Left renal cortex interstitium (tissue), 4 donors: Measurements from ENCODE around the gene AACS. TPM values are rescaled to one million over a fixed set of nuclear protein-coding genes. Genes with fewer than 3 reads are reported as not detected.
"Not testable (repeated sequence)": the region's sequence is repeated elsewhere in the genome, so short reads cannot be mapped to it uniquely, and the experiment has no call there.

Experiments
- DNase-seq, 4 donors: peaks; one replicate each; pipeline ENCODE4 v3.0.0-alpha.2; 2013; ENCODE audit warnings: low read depth in 4 of 4, low spot score in 2 of 4, missing footprints in 1 of 4
- polyA plus RNA-seq, 4 donors: library from polyadenylated mRNA; unstranded; fragments of 120-200 nt; gene quantifications; one replicate each; pipeline ENCODE4 v1.2.1, GENCODE V29; 2013; ENCODE audit not compliant: insufficient read length in 4 of 4

Gene AACS, protein sequence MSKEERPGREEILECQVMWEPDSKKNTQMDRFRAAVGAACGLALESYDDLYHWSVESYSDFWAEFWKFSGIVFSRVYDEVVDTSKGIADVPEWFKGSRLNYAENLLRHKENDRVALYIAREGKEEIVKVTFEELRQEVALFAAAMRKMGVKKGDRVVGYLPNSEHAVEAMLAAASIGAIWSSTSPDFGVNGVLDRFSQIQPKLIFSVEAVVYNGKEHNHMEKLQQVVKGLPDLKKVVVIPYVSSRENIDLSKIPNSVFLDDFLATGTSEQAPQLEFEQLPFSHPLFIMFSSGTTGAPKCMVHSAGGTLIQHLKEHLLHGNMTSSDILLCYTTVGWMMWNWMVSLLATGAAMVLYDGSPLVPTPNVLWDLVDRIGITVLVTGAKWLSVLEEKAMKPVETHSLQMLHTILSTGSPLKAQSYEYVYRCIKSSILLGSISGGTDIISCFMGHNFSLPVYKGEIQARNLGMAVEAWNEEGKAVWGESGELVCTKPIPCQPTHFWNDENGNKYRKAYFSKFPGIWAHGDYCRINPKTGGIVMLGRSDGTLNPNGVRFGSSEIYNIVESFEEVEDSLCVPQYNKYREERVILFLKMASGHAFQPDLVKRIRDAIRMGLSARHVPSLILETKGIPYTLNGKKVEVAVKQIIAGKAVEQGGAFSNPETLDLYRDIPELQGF
- polyA plus RNA-seq = 10 to 100 TPM; 23.3 to 27.2 (median 26.1) TPM

DNA sequence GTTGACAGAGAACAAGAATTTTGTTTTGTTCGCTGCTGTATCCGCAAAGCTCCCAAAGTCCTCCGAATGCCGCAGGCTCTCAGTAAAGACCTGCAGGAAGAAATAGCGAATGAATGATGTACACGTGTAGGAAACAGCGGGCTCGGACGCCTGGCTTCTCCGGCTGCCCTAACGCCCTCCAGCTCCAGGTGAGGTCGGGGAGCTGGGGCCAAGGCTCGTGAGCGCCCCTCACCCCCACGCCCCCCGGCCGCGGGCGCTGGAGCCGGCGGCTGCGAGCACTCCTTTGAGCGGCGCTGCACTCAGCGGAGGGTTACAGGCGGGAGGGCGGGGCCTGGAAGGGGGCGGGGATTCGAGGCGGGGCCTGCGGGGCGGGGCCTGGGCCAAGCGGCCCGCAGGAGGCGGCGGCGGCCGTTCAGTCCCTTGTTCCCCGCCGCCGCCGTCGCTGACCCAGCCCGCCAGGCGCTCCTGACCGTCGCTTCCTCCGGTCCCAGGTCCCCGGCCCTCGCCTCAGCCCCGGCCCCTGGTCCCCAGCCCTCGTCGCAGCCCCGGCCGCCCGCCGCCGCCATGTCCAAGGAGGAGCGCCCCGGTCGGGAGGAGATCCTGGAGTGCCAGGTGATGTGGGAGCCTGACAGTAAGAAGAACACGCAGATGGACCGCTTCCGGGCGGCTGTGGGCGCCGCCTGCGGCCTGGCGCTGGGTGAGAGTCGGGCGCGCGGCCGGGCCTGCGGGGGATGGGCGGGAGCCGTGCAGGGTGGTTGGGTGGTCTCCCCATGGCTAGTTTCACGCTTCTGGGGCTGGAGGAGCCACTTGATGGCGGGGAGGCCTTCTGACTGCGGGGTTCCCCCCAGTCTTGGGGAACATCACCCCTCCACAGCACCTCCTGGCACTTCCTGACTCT lies at the start of gene AACS:
AACS (plus strand) TSS at position 415 of the 898 bp plus-strand sequence; CDS start at position 565, 150 bp downstream.
- DNase-seq = peak in 3 of 4 donors; percentile 48 to 71 (median 67)

DNA sequence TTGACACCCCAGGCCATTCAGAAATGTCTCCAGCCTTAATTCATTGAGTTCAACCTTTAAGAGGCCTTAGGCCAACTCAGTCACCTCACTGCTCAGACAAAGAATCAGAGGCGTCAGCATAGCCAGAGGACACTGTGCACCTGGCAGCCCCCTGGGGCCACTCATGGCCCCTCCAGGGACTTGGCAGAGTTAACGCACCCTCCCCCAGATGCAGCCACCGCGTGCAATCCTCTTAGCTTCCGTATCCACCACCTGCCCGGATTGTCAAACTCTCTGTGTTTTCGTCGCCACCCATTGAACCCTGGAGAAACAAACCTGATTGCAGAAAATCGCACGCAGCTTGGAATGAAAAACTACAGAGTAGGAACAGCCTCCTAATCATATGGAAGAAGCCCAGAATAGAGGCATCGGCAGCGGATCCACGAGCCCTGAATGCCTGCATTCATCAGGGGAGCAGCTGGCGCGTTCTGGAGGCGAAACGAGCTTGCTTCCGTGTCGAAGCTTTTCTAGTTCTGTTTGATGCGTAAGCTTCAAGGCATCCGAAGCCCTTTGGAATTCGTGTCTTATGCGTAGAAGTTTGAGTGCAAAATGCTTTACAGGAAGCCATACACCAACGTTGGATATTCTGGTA lies 49.4 kb upstream of the AACS start:
- no peak for DNase-seq

DNA sequence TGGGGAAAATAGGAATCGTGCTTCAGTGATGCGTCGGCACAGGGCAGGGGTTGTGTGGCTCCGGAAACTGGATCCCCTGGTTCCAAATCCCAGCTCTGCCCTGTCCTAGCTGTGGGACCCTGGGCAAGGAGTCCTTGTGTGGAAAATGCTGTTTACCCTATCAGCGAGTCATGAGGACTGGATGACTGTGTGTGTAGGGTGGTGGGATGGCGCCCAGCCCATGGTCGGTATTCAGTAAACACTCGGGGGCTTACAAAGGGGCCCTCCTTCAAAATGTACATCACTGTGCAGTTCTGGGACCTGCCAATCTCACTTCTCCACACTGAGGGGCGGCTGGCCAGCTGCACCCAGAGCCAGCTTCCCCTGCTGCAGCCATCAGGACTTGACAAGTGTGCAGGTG lies 47.4 kb upstream of the AACS start:
- DNase-seq = no peak

DNA sequence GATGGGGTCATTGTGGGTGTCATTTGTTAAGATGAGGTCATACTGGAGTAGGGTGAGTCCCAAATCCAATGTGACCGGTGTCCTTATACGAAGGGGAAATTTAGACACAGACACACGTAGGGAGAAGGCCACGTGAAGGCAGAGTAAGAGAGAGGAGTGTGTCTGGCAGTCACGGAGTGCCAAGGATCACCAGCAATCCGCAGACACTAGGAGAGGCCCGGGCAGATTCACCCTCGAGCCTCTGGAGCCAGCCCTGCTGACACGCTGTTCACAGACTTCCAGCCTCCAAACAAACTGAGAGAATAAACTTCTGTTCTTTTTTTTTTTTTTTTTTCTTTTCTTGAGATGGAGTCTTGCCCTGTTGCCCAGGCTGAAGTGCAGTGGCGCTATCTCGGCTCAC lies 46.9 kb upstream of the AACS start:
- DNase-seq = no peak

DNA sequence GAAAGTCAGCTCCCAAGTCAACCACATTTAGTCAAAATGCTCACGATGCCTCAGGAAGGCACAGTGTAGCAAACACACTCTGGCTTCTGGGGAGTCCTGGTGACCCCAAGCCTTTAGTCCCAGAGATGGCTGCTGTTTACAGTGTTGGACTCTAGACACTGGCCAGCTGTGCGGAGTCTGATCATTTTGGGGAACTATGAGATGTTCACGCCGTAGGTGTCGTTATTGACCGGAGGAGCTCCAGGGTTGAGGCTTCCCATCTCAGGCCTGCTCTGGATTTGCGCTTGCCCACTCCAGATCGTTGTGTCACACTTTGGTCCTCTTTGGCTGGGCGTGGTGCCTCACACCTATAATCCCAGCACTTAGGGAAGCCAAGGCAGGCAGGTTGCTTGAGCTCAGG lies 44.1 kb upstream of the AACS start:
- no peak for DNase-seq

DNA sequence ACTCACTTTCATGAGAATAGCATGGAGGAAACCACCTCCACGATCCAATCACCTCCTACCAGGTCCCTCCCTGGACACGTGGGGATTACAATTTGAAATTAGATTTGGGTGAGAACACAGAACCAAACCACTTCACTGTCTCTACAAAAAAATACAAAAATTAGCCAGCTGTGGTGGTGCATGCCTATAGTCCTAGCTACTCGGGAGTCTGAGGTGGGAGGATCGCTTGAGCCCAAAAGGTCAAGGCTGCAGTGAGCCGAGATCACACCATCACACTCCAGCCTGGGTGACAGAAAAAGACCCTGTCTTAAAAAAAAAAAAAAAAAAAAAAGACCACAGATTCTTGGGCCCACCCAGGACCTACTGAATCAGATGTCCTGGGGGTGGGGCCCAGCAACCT lies 43.5 kb upstream of the AACS start:
- DNase-seq = no peak

DNA sequence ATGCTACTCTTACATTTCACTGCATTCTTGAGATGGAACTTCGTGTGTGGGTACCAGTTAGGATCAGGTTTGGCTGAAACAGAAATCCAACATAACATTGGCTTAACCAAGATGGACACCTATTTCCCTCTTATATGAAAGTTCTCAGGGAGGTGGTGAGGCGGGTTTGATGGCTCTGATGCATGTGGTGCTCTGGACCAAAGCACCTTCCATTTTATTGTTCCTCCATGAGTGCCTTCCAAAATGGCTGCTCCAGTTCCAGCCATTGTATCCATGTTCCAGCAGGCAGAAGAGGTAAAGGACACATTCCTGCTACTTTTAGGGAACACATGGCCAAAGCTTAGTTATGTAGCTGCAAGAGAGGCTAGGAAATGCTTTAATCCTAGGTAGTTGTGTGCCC lies 42.2 kb upstream of the AACS start:
- DNase-seq = no peak

DNA sequence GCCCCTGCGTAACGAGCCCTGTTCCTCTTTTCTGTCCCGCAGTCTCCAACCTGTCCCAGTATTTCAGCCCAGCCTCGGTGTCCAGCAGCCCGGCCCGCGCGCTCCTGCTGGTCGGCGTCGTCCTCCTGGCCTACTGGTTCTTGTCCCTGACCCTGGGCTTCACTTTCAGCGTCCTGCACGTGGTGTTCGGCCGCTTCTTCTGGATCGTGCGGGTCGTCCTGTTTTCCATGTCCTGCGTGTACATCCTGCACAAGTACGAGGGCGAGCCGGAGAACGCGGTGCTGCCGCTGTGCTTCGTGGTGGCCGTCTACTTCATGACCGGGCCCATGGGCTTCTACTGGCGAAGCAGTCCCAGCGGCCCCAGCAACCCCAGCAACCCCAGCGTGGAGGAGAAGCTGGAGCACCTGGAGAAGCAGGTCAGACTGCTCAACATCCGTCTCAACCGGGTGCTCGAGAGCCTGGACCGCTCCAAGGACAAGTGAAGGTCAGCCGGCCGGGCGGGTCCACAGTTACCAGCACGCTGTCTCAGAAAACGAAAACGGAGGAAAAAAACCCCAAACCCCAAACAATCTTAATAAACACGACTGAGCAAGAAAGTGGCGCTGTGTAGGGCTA lies 40.2 kb upstream of the AACS start:
- DNase-seq = no peak

DNA sequence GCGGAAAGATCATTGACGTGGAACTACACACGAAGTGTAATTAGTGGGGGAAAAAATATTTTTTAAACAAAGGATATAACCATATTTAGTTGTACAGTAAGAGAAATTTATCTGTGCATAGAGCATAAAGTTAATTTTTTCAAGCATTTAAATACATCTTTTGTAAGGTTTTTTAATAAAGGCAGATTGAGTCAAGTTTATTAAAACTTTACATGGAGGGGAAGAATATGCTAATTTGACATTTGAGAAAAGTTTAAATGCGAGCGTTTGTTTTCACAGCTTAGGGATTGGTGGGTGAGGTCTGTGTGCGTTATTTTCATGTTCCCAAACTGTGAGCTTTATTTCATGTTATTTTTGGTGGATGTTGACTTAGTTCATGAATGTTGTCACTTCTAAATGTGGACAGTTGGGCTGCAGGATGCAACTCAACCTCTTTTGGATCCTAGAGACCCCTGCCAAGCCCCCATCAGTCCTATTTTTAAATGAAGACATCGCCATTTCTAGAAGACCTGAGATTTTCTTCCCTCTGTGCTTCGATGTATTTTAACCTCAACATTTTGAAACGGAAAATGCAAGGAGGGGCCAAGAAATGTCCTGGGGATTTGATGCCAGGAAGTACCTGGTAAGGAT lies 39.5 kb upstream of the AACS start:
- no peak for DNase-seq

DNA sequence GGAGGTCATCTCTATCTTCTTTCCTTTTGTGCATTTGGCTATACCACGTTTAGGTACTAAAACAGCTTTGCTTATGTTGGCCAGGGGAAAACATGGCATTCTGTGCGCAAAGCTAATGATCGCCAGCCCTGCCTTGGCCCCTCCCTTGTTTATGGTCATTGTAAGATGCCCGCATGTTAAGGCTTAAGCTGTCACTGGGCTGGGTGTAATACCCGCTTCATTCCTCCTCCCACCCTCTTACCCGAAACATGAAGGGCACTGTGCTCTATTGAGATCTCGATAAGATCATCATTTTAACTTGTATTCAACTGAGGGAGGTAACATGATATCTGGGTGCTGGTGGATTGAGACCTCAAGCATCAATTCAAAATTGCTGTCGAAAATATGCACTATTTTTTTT lies 37.1 kb upstream of the AACS start:
- no peak for DNase-seq

DNA sequence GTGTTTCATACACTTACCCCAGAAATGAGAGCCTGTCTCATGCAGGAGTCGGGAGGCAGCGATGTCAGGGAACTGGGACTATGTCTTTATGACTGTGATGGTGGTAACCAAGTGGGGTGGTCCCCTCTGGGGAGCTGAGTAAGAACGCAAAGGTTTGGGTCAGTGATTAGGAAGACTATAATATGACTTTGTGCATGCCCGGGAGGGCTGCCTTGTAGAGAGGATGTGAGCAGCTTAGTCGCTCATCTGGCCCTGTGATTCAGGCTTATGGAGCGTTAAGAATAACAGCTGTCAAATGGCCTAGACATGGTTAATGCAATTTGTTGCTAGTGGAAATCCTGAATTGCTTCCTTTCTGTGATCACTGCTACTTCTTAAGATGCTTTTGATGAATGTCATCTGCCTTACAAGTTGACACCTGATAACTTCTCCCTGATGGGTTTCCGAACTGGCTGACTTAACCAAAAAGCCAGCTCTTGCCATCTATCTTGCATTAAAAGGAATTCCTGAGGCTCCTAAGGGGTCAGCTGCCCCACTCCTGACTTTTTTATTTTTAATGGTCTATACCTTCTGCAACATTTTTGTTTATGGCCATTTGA lies 35.4 kb upstream of the AACS start:
- DNase-seq = no peak

DNA sequence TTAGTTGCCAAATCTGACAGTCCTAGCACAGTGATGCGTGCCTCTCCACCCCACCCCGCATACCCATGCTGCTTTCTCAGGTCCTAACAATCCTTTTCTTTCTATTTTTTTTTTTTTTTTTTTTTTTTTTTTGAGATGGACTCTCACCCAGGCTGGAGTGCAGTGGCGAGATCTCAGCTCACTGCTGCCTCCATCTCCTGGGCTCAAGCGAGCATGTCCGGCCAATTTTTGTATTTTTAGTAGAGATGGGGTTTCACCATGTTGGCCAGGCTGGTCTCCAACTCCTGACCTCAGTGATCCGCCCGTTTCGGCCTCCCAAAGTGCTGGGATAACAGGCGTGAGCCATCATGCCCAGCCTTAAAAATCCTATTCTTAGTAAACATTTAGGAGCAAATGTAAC lies 33.8 kb upstream of the AACS start:
- DNase-seq = not testable (repeated sequence)

DNA sequence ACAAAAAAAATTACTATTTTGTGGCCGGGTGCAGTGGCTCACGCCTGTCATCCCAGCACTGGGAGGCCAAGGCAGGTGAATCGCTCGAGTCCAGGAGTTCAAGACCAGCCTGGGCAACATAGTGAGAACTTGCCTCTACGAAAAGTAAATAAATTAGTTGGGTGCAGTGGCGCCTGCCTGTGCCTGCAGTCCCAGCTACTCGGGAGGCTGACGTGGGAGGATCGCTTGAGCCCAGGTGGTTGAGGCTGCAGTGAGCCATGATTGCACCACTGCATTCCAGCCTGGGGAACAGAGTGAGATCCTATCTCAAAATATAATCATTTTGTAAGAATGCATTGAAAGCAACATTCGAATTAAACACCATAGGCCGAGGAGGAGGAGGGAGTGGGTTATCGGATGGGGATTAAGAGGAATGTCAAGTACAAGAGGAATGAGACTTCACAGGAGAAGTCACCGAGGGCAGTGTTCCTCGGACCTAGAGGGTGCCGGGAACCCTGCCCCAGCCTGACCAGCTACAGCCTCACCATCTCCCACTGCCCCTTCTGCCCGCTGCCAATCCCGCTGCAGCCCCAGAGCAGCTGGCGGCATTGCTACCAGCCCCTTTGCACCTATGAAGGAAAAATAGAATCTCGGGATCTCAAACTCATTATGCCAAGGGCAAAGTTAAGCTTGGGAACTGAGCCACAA lies 32.6 kb upstream of the AACS start:
- DNase-seq = no peak

DNA sequence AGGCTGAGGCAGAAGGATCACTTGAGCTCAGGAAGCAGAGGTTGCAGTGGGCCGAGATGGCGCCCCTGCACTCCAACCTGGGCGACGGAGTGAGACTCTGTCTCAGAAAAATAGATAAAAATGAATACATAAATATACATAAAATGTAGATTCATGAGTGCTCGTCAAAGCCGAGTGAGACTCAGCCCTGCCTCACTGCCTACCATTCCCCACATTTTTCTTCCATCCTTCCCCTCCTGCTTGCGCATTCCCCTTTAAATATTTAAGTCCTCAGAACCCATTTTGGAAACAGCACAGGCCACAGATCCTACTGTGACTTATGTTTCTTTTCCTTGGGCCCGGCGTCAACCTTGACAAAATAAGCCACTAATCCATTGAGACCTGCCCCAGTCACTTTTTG lies 31.9 kb upstream of the AACS start:
- no peak for DNase-seq

DNA sequence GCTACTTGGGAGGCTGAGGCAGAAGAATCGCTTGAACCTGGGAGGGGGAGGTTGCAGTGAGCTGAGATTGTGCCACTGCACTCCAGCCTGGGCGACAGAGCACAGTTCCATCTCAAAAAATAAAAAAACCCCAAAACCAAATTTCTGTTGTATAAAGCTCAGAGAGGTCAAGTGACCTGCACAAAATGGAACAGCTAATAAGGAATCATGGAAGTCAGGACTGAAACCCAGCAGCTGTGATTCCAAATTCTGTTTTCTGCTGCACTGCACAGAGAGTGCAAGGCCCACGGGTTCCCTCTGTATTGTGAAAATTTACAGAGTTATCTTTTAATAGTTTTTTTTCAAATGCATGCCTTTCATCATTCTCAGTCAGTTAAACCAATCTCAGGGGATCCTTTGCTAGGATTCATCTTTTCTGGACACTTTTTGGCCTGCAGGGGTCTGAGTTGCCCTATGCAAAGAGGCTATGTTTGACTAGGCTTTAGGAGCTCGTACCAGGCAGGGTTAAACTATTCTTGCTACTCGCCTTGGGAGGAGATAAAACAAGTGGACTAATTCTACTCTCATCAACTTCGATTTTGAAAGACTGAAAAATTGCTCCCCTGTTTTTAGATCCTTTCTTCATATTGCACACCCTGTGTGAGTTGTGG lies 26.1 kb upstream of the AACS start:
- no peak for DNase-seq

DNA sequence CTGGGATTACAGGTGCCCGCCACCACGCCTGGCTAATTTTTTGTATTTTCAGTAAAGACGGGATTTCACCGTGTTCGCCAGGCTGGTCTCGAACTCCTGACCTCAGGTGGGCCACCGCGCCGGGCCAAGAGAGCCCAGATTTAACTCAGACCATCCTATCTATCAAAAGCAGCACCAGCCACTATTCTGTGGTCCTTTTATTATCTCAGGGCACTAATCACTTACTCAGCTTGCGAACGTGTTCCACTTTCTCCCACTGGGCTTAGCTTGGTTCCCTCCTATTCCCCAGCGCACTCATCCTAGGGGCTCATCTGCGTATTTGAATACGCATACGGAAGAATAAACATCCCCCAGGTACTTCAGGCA lies 16.2 kb upstream of the AACS start:
- DNase-seq = no peak

DNA sequence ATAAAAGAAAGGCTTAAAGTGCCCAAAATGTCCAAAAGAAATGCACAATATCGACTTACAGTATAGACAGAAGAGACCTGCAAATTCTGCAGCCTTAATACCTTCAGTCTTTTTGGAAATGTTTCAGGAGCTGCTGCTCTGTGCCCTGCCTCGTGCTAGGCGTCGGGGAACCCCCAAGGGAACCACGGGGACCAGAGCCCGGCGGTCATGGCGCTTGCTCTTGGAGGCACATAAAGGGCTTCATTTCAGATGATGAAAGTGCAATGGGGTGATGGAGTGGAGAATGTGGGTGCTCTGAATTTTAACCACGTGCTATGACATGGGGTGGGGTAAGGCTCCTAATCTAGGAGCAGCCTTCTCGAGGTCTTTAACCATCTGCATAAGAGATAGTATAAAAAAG lies 14.8 kb upstream of the AACS start:
- DNase-seq = no peak

DNA sequence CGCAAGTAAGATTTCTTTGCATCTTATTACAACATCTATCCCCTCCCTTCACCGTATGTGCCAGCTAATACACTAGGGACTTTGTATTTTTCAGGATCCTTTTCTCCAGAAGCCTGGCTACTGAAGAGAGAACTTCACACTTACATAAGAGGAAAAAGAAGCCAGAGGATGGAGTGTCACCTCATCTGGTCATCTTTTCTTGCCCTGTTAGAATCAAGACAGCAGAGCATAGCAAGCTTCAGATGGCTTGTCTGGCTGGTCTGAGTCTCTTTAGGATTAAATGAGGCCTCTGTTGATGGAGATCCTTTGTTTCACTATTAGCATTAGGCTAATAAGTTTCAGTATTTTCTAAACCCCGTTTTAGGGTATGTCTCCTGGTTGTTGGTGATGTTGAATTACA lies 14.4 kb upstream of the AACS start:
- no peak for DNase-seq
